BLaER1 (cell line): Measurements from ENCODE around the gene TMEM178B.
"Not testable (repeated sequence)": the region's sequence is repeated elsewhere in the genome, so short reads cannot be mapped to it uniquely, and the experiment has no call there.

ENCODE experiments used
- H3K27ac ChIP-seq: shearing (Covaris generic); formaldehyde crosslinking; 2 replicates; pipeline ENCODE4 v1.8.1; 2022
- H3K27me3 ChIP-seq: shearing (Covaris generic); formaldehyde crosslinking; 2 replicates; pipeline ENCODE4 v1.8.1; 2022
- H3K36me3 ChIP-seq: shearing (Covaris generic); formaldehyde crosslinking; 2 replicates; pipeline ENCODE4 v1.8.1; 2022
- H3K4me1 ChIP-seq: shearing (Covaris generic); formaldehyde crosslinking; 2 replicates; pipeline ENCODE4 v1.8.1; 2022
- H3K4me2 ChIP-seq: shearing (Covaris generic); formaldehyde crosslinking; 2 replicates; pipeline ENCODE4 v1.8.1; 2022
- H3K4me3 ChIP-seq: shearing (Covaris generic); formaldehyde crosslinking; 2 replicates; pipeline ENCODE4 v1.8.1; 2022
- H3K9ac ChIP-seq: shearing (Covaris generic); formaldehyde crosslinking; 2 replicates; pipeline ENCODE4 v1.8.1; 2022
- H3K9me3 ChIP-seq: shearing (Covaris generic); formaldehyde crosslinking; 2 replicates; pipeline ENCODE4 v1.8.1; 2022
- H4K20me1 ChIP-seq: shearing (Covaris generic); formaldehyde crosslinking; 2 replicates; pipeline ENCODE4 v1.8.1; 2022
- Cebpa-rat ChIP-seq: shearing (Covaris generic); IDR thresholded peaks from 2 replicates; pipeline ENCODE4 v1.8.1; 2022

TMEM178B gene

DNA sequence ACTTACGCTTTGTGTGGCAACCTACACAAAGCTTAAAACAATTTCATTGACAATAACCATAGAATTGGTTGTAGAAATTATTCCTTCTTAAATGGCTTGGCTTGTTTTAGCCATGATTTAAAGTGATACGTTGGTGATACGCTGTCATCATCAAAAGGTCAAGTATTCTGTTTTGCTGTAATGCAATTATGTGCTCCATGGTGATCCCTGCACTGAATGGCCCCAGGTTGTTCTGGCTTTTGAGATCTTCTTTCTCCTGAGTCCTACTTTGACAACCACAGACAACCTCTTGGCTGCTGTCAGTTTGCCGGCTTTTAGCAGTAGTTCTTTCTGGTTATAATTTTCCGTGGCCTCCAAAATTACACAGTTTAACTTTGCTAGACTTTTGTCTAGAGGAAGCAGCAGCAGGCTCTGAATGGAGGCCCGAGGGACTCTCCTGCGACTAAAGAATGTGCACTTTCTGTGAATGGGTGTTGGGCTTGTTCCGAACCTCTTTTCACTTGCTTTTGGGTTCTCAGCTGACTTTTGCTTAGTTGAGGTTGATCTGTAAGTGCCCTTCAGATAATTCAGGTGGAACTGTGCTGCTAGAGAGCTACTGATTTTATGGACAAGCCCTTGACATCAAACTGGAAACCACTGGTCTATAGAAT is 104.7 kb downstream of the TMEM178B start:
- no peaks in the 10 kb centered on the region for H3K36me3 ChIP-seq
- H3K27me3 ChIP-seq, result no peaks in the 10 kb centered on the region
- no peak overlapping the region for H3K9ac ChIP-seq
- H3K4me3 ChIP-seq, result no peak overlapping the region
- peaks cover 13% of the 10 kb centered on the region for H3K4me1 ChIP-seq
- peak overlapping the region; percentile 14; the same call in 1 of the 2 replicates for H3K4me2 ChIP-seq
- no peak for TF ChIP-seq Cebpa-rat
- H4K20me1 ChIP-seq, result no peaks in the 10 kb centered on the region
- no peak overlapping the region for H3K27ac ChIP-seq
- no peaks in the 10 kb centered on the region for H3K9me3 ChIP-seq

DNA sequence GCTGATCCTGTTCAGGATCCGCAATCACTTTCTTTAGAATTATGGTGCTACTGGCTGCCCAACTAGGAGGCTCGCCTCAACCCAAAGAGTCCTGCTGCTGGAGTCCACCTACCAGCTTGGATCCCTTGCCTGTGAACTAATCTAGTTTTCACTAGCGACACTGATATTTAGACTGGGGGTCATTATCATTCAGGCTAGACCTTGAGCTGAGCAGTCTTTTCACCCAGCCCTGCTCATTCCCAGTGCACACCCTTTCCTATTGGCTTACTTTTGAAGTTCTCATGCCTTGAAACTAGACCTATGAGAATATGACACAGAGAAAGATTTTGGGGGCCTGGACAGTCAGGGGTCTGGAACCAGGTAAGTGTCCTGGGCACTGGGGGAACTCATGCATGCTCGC is 107.9 kb downstream of the TMEM178B start:
- no peaks in the 10 kb centered on the region for H3K27me3 ChIP-seq

DNA sequence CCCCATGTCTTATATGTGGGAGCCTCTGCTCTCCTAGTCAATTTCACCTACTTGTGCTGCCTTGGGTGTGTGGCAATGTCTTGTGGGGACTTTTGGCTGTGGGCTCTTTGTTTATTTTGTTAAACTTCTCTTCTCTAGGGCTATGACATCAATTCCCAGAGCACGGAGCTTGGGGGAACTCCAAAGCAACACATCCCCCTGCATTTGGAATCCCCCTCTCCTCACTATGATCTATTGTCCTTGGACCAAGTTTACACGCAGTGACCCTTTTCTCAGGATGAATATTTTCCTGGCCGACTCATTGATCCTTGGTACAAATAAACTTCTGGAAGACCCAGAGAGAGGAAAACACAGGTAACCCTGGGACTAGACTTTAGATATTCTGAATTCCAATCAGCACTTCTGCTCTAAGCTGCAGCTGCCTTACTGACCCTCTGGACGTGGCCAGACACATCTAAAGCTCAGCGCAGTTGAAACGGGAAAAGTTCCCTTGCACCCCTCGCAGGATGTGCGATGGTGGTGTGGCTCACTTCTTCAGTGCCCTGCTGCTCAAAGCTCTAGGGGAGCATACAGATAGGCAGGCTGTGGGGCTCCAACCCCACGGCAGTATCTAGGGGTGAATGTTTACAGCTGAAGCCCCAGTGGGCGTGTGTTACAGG is 110.8 kb downstream of the TMEM178B start:
- H3K4me3 ChIP-seq, result no peak overlapping the region
- H3K27ac ChIP-seq, result no peak overlapping the region
- no peaks in the 10 kb centered on the region for H3K9me3 ChIP-seq
- no peaks in the 10 kb centered on the region for H4K20me1 ChIP-seq
- H3K9ac ChIP-seq, result no peak overlapping the region
- no peaks in the 10 kb centered on the region for H3K36me3 ChIP-seq
- no peak for TF ChIP-seq Cebpa-rat
- H3K4me1 ChIP-seq, result no peaks in the 10 kb centered on the region
- H3K4me2 ChIP-seq, result no peak overlapping the region
- H3K27me3 ChIP-seq, result no peaks in the 10 kb centered on the region

More for the DNA sequence above, 107.9 kb downstream of the TMEM178B start:
- no peaks in the 10 kb centered on the region for H4K20me1 ChIP-seq
- H3K27ac ChIP-seq, result no peak overlapping the region
- H3K36me3 ChIP-seq, result no peaks in the 10 kb centered on the region
- no peak for TF ChIP-seq Cebpa-rat
- peaks cover 11% of the 10 kb centered on the region for H3K4me1 ChIP-seq
- no peak overlapping the region for H3K9ac ChIP-seq
- H3K9me3 ChIP-seq, result no peaks in the 10 kb centered on the region
- H3K4me3 ChIP-seq, result no peak overlapping the region
- H3K4me2 ChIP-seq, result no peak overlapping the region

GRCh38 chr7:141185369-141185967 is 111.6 kb downstream of the TMEM178B start:
- no peak overlapping the region for H3K9ac ChIP-seq

GRCh38 chr7:141189231-141189630 is 115.4 kb downstream of the TMEM178B start:
- peaks cover 13% of the 10 kb centered on the region for H3K9me3 ChIP-seq
- no peaks in the 10 kb centered on the region for H3K36me3 ChIP-seq
- H3K27me3 ChIP-seq, result no peaks in the 10 kb centered on the region
- H3K4me3 ChIP-seq, result no peak overlapping the region
- H3K4me1 ChIP-seq, result no peaks in the 10 kb centered on the region
- H3K4me2 ChIP-seq, result no peak overlapping the region
- no peaks in the 10 kb centered on the region for H4K20me1 ChIP-seq
- H3K27ac ChIP-seq, result no peak overlapping the region
- H3K9ac ChIP-seq, result no peak overlapping the region
- no peak for TF ChIP-seq Cebpa-rat

More at GRCh38 chr7:141185369-141185967, 111.6 kb downstream of the TMEM178B start:
- Histone ChIP-seq H3K4me3 (no peak overlapping the region), H3K4me2 (no peak overlapping the region), H4K20me1 (no peaks in the 10 kb centered on the region), H3K27me3 (no peaks in the 10 kb centered on the region), H3K36me3 (no peaks in the 10 kb centered on the region), H3K27ac (no peak overlapping the region), H3K4me1 (no peaks in the 10 kb centered on the region), H3K9me3 (no peaks in the 10 kb centered on the region)
- no peak for TF ChIP-seq Cebpa-rat

- H3K4me1 ChIP-seq, result peaks cover 3% of the 10 kb centered on the region; the same call in 1 of the 2 replicates
- no peaks in the 10 kb centered on the region for H3K36me3 ChIP-seq
These were observed 116.6 kb downstream of the TMEM178B start for GRCh38 chr7:141190495-141190894.

DNA sequence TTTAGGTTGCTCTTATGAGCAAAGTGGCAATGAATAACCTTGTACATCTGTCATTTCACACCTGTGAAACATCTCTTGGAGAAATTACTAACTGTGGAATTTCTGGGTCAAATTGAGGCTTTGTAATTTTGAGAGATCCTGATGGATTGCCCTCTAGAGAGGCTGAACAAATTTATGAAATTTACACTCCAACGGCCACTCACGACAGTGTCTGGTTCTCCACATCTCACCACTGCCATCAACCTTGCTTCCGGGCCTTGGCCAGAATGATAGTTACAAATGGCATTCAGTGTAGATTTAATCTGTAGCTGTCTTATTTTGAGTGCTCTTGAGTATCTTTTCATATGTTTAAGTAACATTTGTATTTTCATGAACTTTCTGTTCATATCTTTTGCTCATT is 117.4 kb downstream of the TMEM178B start:
- Histone ChIP-seq H3K4me2 (no peak overlapping the region), H3K4me3 (no peak overlapping the region), H3K36me3 (no peaks in the 10 kb centered on the region), H3K4me1 (peaks cover 10% of the 10 kb centered on the region; the same call in 1 of the 2 replicates), H3K27ac (no peak overlapping the region), H4K20me1 (no peaks in the 10 kb centered on the region), H3K9ac (no peak overlapping the region), H3K9me3 (peaks cover 29% of the 10 kb centered on the region), H3K27me3 (no peaks in the 10 kb centered on the region)
- no peak for TF ChIP-seq Cebpa-rat

More at GRCh38 chr7:141190495-141190894, 116.6 kb downstream of the TMEM178B start:
- H3K27ac ChIP-seq, result no peak overlapping the region
- no peak for TF ChIP-seq Cebpa-rat
- no peak overlapping the region for H3K4me3 ChIP-seq
- H4K20me1 ChIP-seq, result no peaks in the 10 kb centered on the region
- no peak overlapping the region for H3K9ac ChIP-seq
- H3K27me3 ChIP-seq, result no peaks in the 10 kb centered on the region
- no peak overlapping the region for H3K4me2 ChIP-seq
- peaks cover 25% of the 10 kb centered on the region for H3K9me3 ChIP-seq

DNA sequence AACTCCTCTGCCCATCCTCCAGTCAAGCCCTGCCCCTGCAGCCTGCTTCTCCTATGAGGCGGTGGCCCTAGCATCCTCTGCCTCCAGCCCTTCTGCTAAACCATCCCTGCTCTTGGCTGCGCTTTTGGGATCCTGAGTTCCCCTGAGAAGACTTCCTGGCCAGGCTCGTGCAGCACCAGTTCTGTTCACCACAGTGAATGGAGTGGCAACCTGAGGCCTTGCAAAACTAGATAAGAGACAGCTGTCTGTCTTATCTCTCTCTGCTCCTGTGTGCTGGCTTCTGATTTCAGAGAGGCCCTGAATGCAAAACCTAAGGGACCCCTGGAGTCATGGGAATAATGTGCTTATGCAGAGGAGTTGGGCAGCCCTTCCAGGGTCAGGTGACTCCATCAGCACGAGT is 119.2 kb downstream of the TMEM178B start:
- H3K4me3 ChIP-seq, result no peak overlapping the region
- H3K9me3 ChIP-seq, result peaks cover 41% of the 10 kb centered on the region
- peaks cover 10% of the 10 kb centered on the region; the same call in 1 of the 2 replicates for H3K4me1 ChIP-seq
- no peaks in the 10 kb centered on the region for H3K36me3 ChIP-seq
- no peaks in the 10 kb centered on the region for H4K20me1 ChIP-seq
- TF ChIP-seq Cebpa-rat, result no peak
- H3K4me2 ChIP-seq, result no peak overlapping the region
- no peak overlapping the region for H3K27ac ChIP-seq
- H3K27me3 ChIP-seq, result no peaks in the 10 kb centered on the region
- no peak overlapping the region for H3K9ac ChIP-seq

GRCh38 chr7:141195722-141196121 is 121.9 kb downstream of the TMEM178B start:
- H3K27me3 ChIP-seq, H3K36me3 ChIP-seq, H3K4me3 ChIP-seq, H3K27ac ChIP-seq, H4K20me1 ChIP-seq, H3K9ac ChIP-seq: not testable (repeated sequence)
- Histone ChIP-seq H3K4me1 (peaks cover 10% of the 10 kb centered on the region; the same call in 1 of the 2 replicates), H3K9me3 (peaks cover 41% of the 10 kb centered on the region), H3K4me2 (0 out of 2 replicates have a peak overlapping the region, but pooled peaks have one; percentile 11)
